Keratinocyte (primary cell): ENCODE measurements around the gene SMYD3.

Experiments
- EZH2 ChIP-seq: IDR thresholded peaks from one replicate; pipeline ENCODE4 v1.6.1; 2012; ENCODE audit warnings: inconsistent platforms, mild to moderate bottlenecking, low read length, moderate library complexity
- TF ChIP-seq, protein P1 (sequence below), 3 experiments: IDR thresholded peaks in 1 of 3; conservative IDR thresholded peaks in 1 of 3; optimal IDR thresholded peaks in 1 of 3; 2 replicates in 2 of 3; 3 replicates in 1 of 3; pipeline versions ENCODE3 to v1.5.1; 2011; ENCODE audit warnings: low read length in 3 of 3, mild to moderate bottlenecking in 3 of 3, moderate library complexity in 2 of 3, control low read depth in 1 of 3, inconsistent platforms in 1 of 3; ENCODE audit not compliant: insufficient read depth in 2 of 3; ENCODE audit errors: extremely low read depth in 1 of 3

- TF ChIP-seq, protein P1, sequence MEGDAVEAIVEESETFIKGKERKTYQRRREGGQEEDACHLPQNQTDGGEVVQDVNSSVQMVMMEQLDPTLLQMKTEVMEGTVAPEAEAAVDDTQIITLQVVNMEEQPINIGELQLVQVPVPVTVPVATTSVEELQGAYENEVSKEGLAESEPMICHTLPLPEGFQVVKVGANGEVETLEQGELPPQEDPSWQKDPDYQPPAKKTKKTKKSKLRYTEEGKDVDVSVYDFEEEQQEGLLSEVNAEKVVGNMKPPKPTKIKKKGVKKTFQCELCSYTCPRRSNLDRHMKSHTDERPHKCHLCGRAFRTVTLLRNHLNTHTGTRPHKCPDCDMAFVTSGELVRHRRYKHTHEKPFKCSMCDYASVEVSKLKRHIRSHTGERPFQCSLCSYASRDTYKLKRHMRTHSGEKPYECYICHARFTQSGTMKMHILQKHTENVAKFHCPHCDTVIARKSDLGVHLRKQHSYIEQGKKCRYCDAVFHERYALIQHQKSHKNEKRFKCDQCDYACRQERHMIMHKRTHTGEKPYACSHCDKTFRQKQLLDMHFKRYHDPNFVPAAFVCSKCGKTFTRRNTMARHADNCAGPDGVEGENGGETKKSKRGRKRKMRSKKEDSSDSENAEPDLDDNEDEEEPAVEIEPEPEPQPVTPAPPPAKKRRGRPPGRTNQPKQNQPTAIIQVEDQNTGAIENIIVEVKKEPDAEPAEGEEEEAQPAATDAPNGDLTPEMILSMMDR (optimal IDR thresholded peaks at IDR 0.05 in 1 of 3, IDR thresholded peaks at IDR 0.05 in 1 of 3, conservative IDR thresholded peaks at IDR 0.05 in 1 of 3; ENCODE audit: extremely low read depth in 1 of 3, insufficient read depth in 2 of 3, low read length in 3 of 3): no peak
- TF ChIP-seq EZH2: no peak
Measured at GRCh38 chr1:246373828-246374569, 133.1 kb downstream of the SMYD3 start.
